IMR-90 (cell line): ENCODE data around the gene SAMD11.

Experiments
- CEBPB ChIP-seq: IDR thresholded peaks from 2 replicates; pipeline ENCODE4 v1.6.1; 2012; ENCODE audit warnings: low read depth, low read length, improper control_type of control experiment
- CHD1 ChIP-seq: IDR thresholded peaks from 2 replicates; pipeline ENCODE4 v1.6.1; 2012; ENCODE audit warnings: low read depth, low read length, improper control_type of control experiment
- POLR2A ChIP-seq: IDR thresholded peaks from 2 replicates; pipeline ENCODE4 v1.6.1; 2012; ENCODE audit warnings: mild to moderate bottlenecking, low read depth, low read length
- SMC3 ChIP-seq: fragments of 150-350 bp; IDR thresholded peaks from 2 replicates; pipeline ENCODE4 v1.6.1; 2016; ENCODE audit warnings: low read depth, mild to moderate bottlenecking, antibody characterized with exemption, low read length, moderate library complexity
- TF ChIP-seq, protein P1 (sequence below): conservative IDR thresholded peaks from 2 replicates; pipeline ENCODE4 v1.5.1; 2012; ENCODE audit warnings: mild to moderate bottlenecking, low read depth, low read length, improper control_type of control experiment
- TF ChIP-seq, protein P2 (sequence below): fragments of 150-350 bp; IDR thresholded peaks from 2 replicates; pipeline ENCODE4 v1.6.1; 2016; ENCODE audit warnings: low read depth, mild to moderate bottlenecking, low read length, moderate library complexity, borderline replicate concordance

DNA sequence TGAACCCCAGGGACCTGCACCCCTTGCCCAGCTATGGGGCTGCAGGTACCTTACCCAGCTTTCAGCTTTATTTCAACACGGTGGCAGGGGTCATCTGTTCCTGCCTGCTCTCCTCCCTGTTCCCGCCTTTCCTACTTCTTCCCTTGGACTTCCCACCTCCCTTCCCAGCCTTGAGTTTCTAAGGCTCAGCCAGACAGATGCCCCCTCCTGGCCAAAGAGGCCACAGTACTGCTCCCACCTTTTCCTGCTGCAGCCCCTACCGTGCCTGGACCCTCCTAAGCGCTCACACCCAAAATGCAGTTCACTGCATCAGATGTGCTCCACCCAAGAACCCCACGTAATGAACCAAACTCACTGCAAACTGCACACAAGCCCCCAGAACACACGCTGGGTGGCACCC lies 27.6 kb downstream of the SAMD11 start:
- TF ChIP-seq POLR2A (no peak), CEBPB (no peak), CHD1 (no peak), SMC3 (peak; percentile 57)
- TF ChIP-seq, protein P1, sequence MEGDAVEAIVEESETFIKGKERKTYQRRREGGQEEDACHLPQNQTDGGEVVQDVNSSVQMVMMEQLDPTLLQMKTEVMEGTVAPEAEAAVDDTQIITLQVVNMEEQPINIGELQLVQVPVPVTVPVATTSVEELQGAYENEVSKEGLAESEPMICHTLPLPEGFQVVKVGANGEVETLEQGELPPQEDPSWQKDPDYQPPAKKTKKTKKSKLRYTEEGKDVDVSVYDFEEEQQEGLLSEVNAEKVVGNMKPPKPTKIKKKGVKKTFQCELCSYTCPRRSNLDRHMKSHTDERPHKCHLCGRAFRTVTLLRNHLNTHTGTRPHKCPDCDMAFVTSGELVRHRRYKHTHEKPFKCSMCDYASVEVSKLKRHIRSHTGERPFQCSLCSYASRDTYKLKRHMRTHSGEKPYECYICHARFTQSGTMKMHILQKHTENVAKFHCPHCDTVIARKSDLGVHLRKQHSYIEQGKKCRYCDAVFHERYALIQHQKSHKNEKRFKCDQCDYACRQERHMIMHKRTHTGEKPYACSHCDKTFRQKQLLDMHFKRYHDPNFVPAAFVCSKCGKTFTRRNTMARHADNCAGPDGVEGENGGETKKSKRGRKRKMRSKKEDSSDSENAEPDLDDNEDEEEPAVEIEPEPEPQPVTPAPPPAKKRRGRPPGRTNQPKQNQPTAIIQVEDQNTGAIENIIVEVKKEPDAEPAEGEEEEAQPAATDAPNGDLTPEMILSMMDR = peak; percentile 40
- TF ChIP-seq, protein P2, sequence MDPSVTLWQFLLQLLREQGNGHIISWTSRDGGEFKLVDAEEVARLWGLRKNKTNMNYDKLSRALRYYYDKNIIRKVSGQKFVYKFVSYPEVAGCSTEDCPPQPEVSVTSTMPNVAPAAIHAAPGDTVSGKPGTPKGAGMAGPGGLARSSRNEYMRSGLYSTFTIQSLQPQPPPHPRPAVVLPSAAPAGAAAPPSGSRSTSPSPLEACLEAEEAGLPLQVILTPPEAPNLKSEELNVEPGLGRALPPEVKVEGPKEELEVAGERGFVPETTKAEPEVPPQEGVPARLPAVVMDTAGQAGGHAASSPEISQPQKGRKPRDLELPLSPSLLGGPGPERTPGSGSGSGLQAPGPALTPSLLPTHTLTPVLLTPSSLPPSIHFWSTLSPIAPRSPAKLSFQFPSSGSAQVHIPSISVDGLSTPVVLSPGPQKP = no peak
